ENCODE results near the gene UNC5A.
A peak's percentile ranks its signal among the peaks of the same experiment; 100 is the strongest.

UNC5A gene

GRCh38 chr5:176810081-176810597 is at the start of gene UNC5A:
TSS of gene UNC5A (plus strand) at chr5:176810559. CDS start at chr5:176810751, 192 bp downstream.
- peak; percentile 65 for DNase-seq (ENCODE audit: low read depth)

GRCh38 chr5:176761755-176762154 is 48.6 kb upstream of the UNC5A start:
- DNase-seq (ENCODE audit: low read depth) = no peak

GRCh38 chr5:176762489-176762888 is 47.9 kb upstream of the UNC5A start:
- DNase-seq (ENCODE audit: low read depth) = no peak

- DNase-seq (ENCODE audit: low read depth) = no peak
Observed at GRCh38 chr5:176765687-176766086, 44.7 kb upstream of the UNC5A start.

- no peak for DNase-seq (ENCODE audit: low read depth)
Observed at GRCh38 chr5:176768174-176768970, 42.0 kb upstream of the UNC5A start.

GRCh38 chr5:176769911-176770310 is 40.4 kb upstream of the UNC5A start:
- DNase-seq (ENCODE audit: low read depth) = no peak

- DNase-seq (ENCODE audit: low read depth) = no peak
Observed at GRCh38 chr5:176770431-176770830, 39.9 kb upstream of the UNC5A start.

GRCh38 chr5:176771102-176771845 is 39.1 kb upstream of the UNC5A start:
- DNase-seq (ENCODE audit: low read depth) = no peak

- no peak for DNase-seq (ENCODE audit: low read depth)
Observed at GRCh38 chr5:176772271-176773210, 37.8 kb upstream of the UNC5A start.

GRCh38 chr5:176773408-176774035 is 36.8 kb upstream of the UNC5A start:
- no peak for DNase-seq (ENCODE audit: low read depth)

GRCh38 chr5:176774216-176775171 is 35.9 kb upstream of the UNC5A start:
- no peak for DNase-seq (ENCODE audit: low read depth)

- DNase-seq (ENCODE audit: low read depth) = no peak
Observed at GRCh38 chr5:176775409-176775808, 35.0 kb upstream of the UNC5A start.

- no peak for DNase-seq (ENCODE audit: low read depth)
Observed at GRCh38 chr5:176776141-176776865, 34.1 kb upstream of the UNC5A start.

- no peak for DNase-seq (ENCODE audit: low read depth)
Observed at GRCh38 chr5:176776916-176777315, 33.4 kb upstream of the UNC5A start.

- DNase-seq (ENCODE audit: low read depth) = no peak
Observed at GRCh38 chr5:176778921-176779465, 31.4 kb upstream of the UNC5A start.

- no peak for DNase-seq (ENCODE audit: low read depth)
Observed at GRCh38 chr5:176779537-176779936, 30.8 kb upstream of the UNC5A start.

GRCh38 chr5:176780176-176781053 is 29.9 kb upstream of the UNC5A start:
- DNase-seq (ENCODE audit: low read depth) = no peak

- DNase-seq (ENCODE audit: low read depth) = no peak
Observed at GRCh38 chr5:176781054-176781375, 29.3 kb upstream of the UNC5A start.
